Stimulated activated CD8-positive, alpha-beta memory T cell treated with anti-CD3 and anti-CD28 coated beads, Interleukin-2, amount 100 ng/mL, for 1 hour (primary cell): Measurements from ENCODE around the gene ACYP1.
"Not testable (repeated sequence)": the region's sequence is repeated elsewhere in the genome, so short reads cannot be mapped to it uniquely, and the experiment has no call there.

ENCODE experiments used
- DNase-seq, 2 donors: peaks; one replicate each; pipeline ENCODE4 v3.0.0-alpha.2; 2020; ENCODE audit warnings: low read depth in 2 of 2

ACYP1 gene

GRCh38 chr14:75068294-75069120 is 4.7 kb upstream of the ACYP1 start:
- no peak for DNase-seq

- not testable (repeated sequence) for DNase-seq
Measured at GRCh38 chr14:75067765-75068164, 3.9 kb upstream of the ACYP1 start.

- no peak for DNase-seq
Measured at GRCh38 chr14:75067212-75067611, 3.4 kb upstream of the ACYP1 start.

- DNase-seq, result no peak
Measured at GRCh38 chr14:75066691-75067090, 2.9 kb upstream of the ACYP1 start.

GRCh38 chr14:75064205-75064567 is 362 bp upstream of the ACYP1 start:
- DNase-seq, result no peak

GRCh38 chr14:75063013-75063412 is 811 bp downstream of the ACYP1 start:
- DNase-seq, result no peak

GRCh38 chr14:75060420-75060819 is 3.4 kb downstream of the ACYP1 start:
- DNase-seq, result no peak

- no peak for DNase-seq
Measured at GRCh38 chr14:75059642-75060041, 4.2 kb downstream of the ACYP1 start.

- no peak for DNase-seq
Measured at GRCh38 chr14:75054421-75054820, 9.4 kb downstream of the ACYP1 start.

- no peak for DNase-seq
Measured at GRCh38 chr14:75053396-75054291, 10.2 kb downstream of the ACYP1 start.

- DNase-seq, result no peak
Measured at GRCh38 chr14:75051556-75051899, 12.3 kb downstream of the ACYP1 start.

GRCh38 chr14:75050852-75051555 is 12.8 kb downstream of the ACYP1 start, which contains the start of gene MLH3:
Gene MLH3 (minus strand): TSS chr14:75051467. CDS start chr14:75049655, 1,812 bp downstream.
- peak; percentile 56 to 65 for DNase-seq

- DNase-seq, result no peak
Measured at GRCh38 chr14:75049731-75050201, 14.1 kb downstream of the ACYP1 start.

GRCh38 chr14:75049136-75049535 is 14.7 kb downstream of the ACYP1 start:
- no peak for DNase-seq

- DNase-seq, result no peak
Measured at GRCh38 chr14:75048101-75048500, 15.7 kb downstream of the ACYP1 start.

- DNase-seq, result no peak
Measured at GRCh38 chr14:75047506-75047905, 16.3 kb downstream of the ACYP1 start.

GRCh38 chr14:75046899-75047298 is 16.9 kb downstream of the ACYP1 start:
- no peak for DNase-seq

GRCh38 chr14:75046275-75046674 is 17.5 kb downstream of the ACYP1 start:
- no peak for DNase-seq

- DNase-seq, result no peak
Measured at GRCh38 chr14:75044752-75045151, 19.1 kb downstream of the ACYP1 start.

GRCh38 chr14:75044322-75044721 is 19.5 kb downstream of the ACYP1 start:
- DNase-seq, result no peak

GRCh38 chr14:75042035-75042434 is 21.8 kb downstream of the ACYP1 start:
- no peak for DNase-seq

- DNase-seq, result no peak
Measured at GRCh38 chr14:75041613-75042012, 22.2 kb downstream of the ACYP1 start.
